ENCODE measurements around the gene CHD1. TPM values are rescaled to one million over a fixed set of nuclear protein-coding genes. Genes with fewer than 3 reads are reported as not detected.

The CHD1 gene
- total RNA-seq, 2 donors from 2014 or later = 20.4 to 20.6 TPM

DNA sequence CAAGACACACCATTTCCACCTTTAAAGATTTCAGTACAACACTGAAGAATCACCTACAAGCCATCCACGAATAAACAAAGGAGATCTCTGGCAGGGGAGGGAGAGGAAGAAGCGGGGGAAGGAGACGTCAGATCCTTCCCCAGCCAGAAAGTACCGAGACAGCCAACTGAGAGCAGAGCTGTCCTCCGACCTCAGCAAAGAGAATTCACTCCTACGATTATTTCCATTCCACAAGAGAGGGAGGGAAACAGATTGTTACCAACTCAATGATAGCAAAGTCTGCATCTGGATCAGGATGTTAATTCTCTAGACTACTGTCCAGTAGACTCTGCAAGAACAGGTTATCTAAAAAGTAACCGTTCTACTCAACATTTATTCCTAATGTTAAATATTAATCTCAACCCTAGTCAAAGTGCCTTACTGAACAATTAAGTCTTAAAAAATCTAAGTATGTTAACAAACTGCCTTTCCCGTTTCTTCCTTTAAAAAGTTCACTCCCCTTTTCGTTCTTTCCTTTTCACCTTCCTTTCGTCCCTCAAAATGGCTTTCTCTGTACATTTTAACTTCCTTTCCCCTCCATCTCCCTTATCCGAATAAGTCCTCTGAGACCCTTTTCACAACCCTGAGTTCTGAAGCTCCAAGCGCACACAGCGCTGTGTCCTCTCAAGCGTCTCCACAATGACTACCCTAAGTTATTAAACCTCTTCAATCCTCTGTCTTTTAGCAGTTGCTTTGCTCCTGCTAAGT lies 1.4 kb downstream of the CHD1 start:
- peak overlapping the region; percentile 100 for H3K27ac ChIP-seq
- no peak for DNase-seq (ENCODE audit: low spot score)
- H3K4me1 ChIP-seq = peaks cover 0 to 40% of the 10 kb centered on the region in 2 donors
- H3K9me3 ChIP-seq = no peaks in the 10 kb centered on the region
- H3K4me3 ChIP-seq = peak overlapping the region; percentile 79 to 96
- peaks cover 22% of the 10 kb centered on the region for H3K36me3 ChIP-seq
- TF ChIP-seq, protein P1, sequence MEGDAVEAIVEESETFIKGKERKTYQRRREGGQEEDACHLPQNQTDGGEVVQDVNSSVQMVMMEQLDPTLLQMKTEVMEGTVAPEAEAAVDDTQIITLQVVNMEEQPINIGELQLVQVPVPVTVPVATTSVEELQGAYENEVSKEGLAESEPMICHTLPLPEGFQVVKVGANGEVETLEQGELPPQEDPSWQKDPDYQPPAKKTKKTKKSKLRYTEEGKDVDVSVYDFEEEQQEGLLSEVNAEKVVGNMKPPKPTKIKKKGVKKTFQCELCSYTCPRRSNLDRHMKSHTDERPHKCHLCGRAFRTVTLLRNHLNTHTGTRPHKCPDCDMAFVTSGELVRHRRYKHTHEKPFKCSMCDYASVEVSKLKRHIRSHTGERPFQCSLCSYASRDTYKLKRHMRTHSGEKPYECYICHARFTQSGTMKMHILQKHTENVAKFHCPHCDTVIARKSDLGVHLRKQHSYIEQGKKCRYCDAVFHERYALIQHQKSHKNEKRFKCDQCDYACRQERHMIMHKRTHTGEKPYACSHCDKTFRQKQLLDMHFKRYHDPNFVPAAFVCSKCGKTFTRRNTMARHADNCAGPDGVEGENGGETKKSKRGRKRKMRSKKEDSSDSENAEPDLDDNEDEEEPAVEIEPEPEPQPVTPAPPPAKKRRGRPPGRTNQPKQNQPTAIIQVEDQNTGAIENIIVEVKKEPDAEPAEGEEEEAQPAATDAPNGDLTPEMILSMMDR (IDR thresholded peaks at IDR 0.05) = no peak
- no peaks in the 10 kb centered on the region for H3K27me3 ChIP-seq

DNA sequence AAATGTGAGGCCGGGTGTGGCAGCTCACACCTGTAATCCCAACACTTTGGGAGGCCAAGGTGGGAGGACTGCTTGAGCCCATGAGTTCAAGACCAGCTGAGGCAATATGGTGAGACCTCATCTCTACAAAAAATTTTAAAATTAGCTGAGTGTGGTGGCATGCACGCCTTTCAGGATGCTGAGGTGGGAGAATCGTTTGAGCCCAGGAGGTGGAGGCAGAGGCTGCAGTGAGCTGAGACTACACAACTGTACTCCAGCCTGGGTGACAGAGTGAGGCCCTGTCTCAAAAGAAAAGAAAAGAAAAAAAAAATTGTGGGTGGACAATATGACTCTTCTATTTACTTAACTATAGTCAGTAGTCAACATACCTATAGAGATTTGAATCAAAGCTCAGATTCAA lies 4.8 kb downstream of the CHD1 start:
- Histone ChIP-seq H3K36me3 (peaks cover 31% of the 10 kb centered on the region), H3K27me3 (no peaks in the 10 kb centered on the region), H3K4me3 (no peak overlapping the region), H3K9me3 (no peaks in the 10 kb centered on the region), H3K27ac (no peak overlapping the region), H3K4me1 (peaks cover 0 to 16% of the 10 kb centered on the region in 2 donors)
- DNase-seq (ENCODE audit: low spot score) = no peak
- TF ChIP-seq, protein P1 (IDR thresholded peaks at IDR 0.05) = no peak

DNA sequence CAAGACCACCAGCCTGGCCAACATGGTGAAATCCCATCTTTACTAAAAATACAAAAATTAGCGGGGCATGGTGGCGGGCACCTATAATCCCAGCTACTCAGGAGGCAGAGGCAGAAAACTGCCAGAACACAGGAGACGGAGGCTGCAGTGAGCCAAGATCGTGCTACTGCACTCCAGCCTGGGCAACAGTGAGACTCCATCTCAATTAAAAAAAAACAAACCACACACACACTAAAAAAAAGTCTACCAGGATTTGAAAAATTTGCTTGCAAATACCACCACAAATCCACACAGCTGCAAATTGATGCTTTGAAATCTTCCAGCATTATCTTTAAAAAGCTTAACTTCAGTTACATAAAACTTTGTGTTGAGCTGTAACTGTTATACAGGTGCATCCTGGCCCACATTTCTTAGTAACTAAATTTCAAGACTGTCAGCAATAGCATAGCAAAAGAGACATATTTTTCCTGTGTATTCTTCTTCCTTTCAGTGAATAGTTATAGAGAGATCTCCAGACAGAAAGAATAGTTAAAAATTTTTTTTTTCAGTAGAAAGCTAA lies 6.8 kb downstream of the CHD1 start:
- Histone ChIP-seq H3K27me3 (no peaks in the 10 kb centered on the region), H3K9me3 (no peaks in the 10 kb centered on the region), H3K4me3 (no peak overlapping the region), H3K36me3 (peaks cover 31% of the 10 kb centered on the region), H3K27ac (no peak overlapping the region), H3K4me1 (peaks cover 0 to 9% of the 10 kb centered on the region in 2 donors)
- TF ChIP-seq, protein P1 (IDR thresholded peaks at IDR 0.05) = no peak
- DNase-seq (ENCODE audit: low spot score) = no peak

DNA sequence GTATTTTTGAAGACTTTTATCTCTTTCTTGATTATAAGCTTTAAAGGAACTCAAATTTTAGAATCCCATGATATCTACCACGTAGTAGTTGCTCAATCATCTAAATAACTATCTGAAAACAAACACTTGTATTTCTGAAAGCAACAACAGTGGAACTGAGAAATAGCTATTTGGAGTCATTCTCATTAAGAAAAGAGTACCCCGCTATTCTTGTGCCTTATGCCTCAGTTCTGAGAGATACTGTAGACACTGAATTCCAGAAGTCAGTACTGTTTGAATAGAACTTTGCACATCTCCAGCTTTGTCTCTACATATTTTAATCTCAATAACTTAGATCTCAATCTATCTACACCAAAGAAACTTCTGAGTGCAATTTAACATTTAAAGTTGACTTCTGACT lies 11.4 kb downstream of the CHD1 start:
- H3K36me3 ChIP-seq = peaks cover 10% of the 10 kb centered on the region
- no peaks in the 10 kb centered on the region for H3K4me1 ChIP-seq
- no peak for DNase-seq (ENCODE audit: low spot score)
- H3K9me3 ChIP-seq = no peaks in the 10 kb centered on the region
- H3K27ac ChIP-seq = no peak overlapping the region
- TF ChIP-seq, protein P1 (IDR thresholded peaks at IDR 0.05) = no peak
- no peaks in the 10 kb centered on the region for H3K27me3 ChIP-seq
- no peak overlapping the region for H3K4me3 ChIP-seq

DNA sequence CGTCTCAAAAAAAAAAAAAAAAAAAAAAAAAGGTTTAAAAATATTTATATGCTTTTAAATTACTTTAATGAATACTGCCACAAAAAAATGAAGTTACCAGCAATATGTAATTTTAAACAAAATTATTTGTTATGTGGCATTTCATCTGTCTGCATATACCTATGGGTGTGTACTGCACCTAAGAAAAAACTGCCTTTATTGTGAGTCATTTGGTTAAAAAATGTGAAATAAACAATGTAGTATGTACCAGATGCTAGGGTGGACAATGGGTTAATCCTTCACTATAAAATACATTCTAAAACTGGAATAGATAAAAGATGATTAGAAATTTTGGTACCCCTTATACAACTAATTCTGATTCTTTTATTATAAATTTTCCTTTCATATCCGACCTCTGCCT lies 12.3 kb downstream of the CHD1 start:
- H3K4me3 ChIP-seq = no peak overlapping the region
- H3K36me3 ChIP-seq = peaks cover 10% of the 10 kb centered on the region

More for the DNA sequence above, 12.3 kb downstream of the CHD1 start:
- no peaks in the 10 kb centered on the region for H3K9me3 ChIP-seq
- H3K27me3 ChIP-seq = no peaks in the 10 kb centered on the region
- H3K27ac ChIP-seq = no peak overlapping the region
- no peak for DNase-seq (ENCODE audit: low spot score)
- TF ChIP-seq, protein P1 (IDR thresholded peaks at IDR 0.05) = no peak
- peaks cover 0 to under 1% of the 10 kb centered on the region in 2 donors for H3K4me1 ChIP-seq

Data from right atrium auricular region (tissue), 2 donors.